Measurements from ENCODE around the gene CFDP1.

The CFDP1 gene

DNA sequence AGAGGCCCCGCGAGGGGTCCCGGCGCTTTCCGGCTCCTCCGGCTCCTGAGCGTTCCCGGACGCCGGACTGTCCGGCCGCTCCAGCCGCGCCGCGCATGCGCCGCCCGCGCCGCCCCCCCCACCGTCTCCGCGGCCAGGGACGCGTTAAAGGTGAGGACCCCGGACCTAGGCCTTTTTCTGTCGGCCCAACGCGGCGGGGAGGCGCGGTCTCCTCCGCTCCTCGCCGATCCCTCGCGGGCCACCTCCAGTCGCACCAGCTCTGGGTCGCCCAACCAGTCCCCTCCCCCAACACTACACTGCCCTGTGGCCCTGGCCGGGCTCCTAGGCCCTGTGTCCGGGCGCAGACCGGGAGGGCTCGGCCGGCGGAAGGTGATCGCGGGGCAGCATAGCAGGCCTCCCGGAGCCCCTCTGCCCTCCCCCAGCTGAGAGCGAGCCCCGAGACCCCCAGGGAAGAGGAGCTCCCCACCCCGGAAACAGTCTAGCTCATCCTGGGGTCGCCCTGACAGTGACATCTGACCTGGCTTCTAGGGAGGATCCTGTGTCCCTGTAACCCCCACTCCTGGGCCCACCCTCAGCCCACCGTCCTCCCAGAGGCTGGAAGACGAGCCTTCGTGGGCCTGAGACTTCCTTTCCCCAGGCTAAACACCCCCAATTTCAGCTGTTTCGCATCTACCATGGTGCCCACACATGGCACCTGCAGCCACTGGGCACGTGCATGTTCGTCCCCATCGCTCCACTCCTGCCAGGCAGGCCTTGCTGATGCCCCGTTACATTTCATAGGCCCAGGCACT, 167.2 kb downstream of the CFDP1 start:
- DNase-seq (ENCODE audit: low read depth, low spot score), result peak; percentile 95

- no peak for DNase-seq (ENCODE audit: low read depth, low spot score)
These were observed 168.0 kb downstream of the CFDP1 start for GRCh38 chr16:75264999-75265910.

- no peak for DNase-seq (ENCODE audit: low read depth, low spot score)
These were observed 168.8 kb downstream of the CFDP1 start for GRCh38 chr16:75264457-75264998.

GRCh38 chr16:75263963-75264445, 169.3 kb downstream of the CFDP1 start:
- DNase-seq (ENCODE audit: low read depth, low spot score), result no peak

GRCh38 chr16:75263291-75263962, 169.9 kb downstream of the CFDP1 start:
- DNase-seq (ENCODE audit: low read depth, low spot score), result no peak

- no peak for DNase-seq (ENCODE audit: low read depth, low spot score)
These were observed 170.5 kb downstream of the CFDP1 start for GRCh38 chr16:75262800-75263127.

- DNase-seq (ENCODE audit: low read depth, low spot score), result no peak
These were observed 171.1 kb downstream of the CFDP1 start for GRCh38 chr16:75262104-75262799.

DNA sequence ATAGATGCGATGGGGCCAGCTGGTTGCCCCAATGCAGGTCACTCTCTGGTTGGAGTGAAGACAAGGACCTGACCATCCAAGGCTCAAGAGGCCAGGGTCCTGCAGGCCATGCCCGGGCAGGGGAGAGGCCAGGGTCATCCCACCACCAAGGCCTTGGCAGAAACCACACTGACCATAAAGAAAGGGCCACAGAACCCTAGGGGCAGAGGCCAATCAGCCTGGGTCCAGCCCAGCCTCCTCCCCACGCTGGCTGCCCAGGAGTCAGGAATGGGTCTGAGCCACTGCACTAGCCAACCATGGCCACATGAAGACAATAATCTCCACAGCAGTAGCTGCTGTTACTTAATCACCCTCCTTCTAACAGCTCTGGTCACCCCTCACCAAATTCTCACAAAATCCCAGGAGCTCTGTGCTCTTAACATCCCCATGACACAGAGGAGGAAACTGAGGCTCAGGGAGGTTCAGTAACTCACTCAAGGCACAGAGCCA, 171.7 kb downstream of the CFDP1 start:
- DNase-seq (ENCODE audit: low read depth, low spot score), result no peak

GRCh38 chr16:75260851-75261589, 172.3 kb downstream of the CFDP1 start:
- DNase-seq (ENCODE audit: low read depth, low spot score), result no peak

DNA sequence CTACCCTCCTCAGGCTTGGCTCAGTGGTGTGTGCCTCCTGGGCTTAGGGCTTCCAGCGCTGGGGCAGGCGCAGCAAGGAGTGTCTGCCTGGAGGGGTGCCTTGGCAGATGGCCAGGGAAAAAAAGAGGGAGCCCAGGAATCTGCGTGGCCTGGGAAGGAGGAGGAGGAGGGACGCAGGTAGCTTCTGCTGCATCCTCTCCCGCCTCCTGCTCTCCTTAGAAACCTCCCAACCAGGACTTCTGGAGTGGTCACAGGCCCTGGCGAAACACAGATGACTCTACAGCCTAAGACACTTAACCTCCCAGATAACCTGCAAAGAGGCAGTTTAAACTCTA, 174.5 kb downstream of the CFDP1 start:
- no peak for DNase-seq (ENCODE audit: low read depth, low spot score)

DNA sequence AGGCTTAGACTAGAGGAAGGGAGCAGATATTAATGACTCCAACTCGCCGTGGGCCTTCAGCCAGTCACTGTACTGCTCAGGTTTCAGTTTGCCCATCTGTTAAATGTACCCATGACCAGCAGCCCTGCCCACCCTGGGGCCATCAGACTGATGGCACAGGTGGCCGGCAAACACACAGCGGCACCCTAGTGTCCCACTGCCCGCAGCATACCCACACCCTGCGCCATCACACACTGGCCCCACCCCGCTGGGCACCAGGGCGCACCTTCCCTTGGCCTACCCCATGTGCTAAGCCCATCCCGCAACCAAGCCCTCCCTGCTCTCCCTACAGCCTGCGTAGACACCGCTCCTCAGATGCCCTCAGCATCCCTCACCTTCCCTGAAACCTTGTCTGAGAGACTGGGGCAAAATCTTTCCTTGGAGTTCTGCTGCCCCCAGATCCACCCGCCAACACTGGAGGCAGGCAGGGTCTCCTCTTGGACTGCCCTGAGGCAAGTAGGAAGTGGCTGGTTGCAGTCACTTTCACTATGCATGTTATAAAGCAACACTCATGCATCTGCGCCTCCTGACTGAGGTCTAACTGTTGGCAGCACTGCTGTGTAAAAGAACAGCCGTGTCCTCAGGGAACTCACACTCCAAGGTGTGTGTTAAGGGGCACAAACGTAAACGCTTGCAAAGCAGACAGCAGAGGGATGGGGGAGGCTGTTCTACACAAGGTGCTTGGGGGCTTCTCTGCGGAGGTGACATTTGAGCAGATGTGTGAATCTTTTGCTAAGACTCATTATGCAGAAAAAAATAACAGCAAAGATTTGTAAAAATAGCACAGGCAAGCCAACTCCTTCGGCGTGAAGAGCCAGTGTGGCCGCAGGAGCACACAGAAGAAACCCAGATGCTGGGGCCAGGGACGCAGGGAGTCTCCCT, 175.2 kb downstream of the CFDP1 start:
- DNase-seq (ENCODE audit: low read depth, low spot score), result no peak

DNA sequence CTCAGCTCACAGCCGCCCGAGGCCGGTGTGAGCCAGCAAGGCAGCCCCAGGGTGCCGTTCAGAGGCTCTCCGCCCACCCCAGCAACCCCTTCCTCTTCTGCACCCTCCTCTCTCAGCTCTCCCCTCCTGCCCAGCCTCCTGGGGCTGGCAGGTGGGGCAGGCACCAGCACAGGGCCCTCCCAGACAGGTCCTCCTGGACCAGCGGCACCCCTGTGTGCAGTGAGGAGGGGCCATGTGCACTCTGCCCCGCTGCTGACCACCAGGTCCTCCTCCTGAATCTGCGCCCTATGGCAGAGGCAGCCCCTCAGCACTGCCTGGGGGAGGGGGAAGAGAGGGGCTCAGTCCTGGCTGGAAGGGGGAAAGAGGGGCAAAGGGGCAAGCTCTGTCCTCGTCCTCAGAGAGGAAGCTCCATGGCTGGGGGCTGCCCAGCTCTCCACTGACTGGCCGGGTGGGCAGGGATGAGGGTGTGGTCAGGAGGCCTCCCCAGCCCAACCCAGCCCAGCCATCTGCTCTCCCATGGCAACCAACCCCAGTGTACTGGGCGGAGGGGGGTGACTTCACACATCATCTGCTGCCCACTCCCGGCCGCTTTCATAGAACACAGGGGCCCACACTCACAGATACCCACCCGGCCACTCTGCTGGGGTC, 176.5 kb downstream of the CFDP1 start:
- peak; percentile 74 for DNase-seq (ENCODE audit: low read depth, low spot score)

DNA sequence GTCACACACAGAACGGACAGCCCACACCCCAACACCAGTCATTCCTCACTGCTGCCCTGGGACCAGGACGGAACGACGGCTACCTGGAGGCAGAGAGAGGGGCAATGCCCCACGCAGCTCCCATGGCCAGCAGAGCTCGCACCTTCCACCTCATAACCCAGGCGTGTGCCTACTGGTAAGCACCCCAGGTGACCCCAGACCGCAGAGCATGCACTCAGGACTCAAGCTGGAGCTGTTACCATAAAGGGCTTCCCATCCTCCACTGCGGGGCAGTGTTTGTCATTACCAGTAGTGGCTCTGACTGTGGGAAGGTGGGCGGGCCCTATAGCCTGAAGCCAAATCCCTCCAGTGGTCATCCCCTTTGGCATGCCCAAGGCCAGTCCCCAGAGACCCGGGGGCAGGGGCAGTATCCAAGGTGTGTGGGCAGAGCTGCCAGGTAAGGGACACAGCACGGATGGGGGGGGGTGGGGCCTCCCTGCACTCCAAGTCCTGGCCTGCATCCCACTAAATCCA, 177.2 kb downstream of the CFDP1 start:
- peak; percentile 41 for DNase-seq (ENCODE audit: low read depth, low spot score)

- peak; percentile 85 for DNase-seq (ENCODE audit: low read depth, low spot score)
These were observed 178.9 kb downstream of the CFDP1 start for GRCh38 chr16:75254359-75254837.

GRCh38 chr16:75252946-75253911, 180.1 kb downstream of the CFDP1 start:
- peak; percentile 96 for DNase-seq (ENCODE audit: low read depth, low spot score)

GRCh38 chr16:75252049-75252864, 181.0 kb downstream of the CFDP1 start:
- DNase-seq (ENCODE audit: low read depth, low spot score), result no peak
